ENCODE results near the gene CEL.
"Not testable (repeated sequence)": the region's sequence is repeated elsewhere in the genome, so short reads cannot be mapped to it uniquely, and the experiment has no call there.

Gene CEL

GRCh38 chr9:133065070-133065388 lies 3.2 kb downstream of the CEL start:
- no peak for FAIRE-seq

- no peak for FAIRE-seq
These were observed 4.6 kb downstream of the CEL start for GRCh38 chr9:133066181-133066983.

- FAIRE-seq: no peak
These were observed 5.2 kb downstream of the CEL start for GRCh38 chr9:133067006-133067405.

- FAIRE-seq: no peak
These were observed 6.0 kb downstream of the CEL start for GRCh38 chr9:133067813-133068212.

- FAIRE-seq: not testable (repeated sequence)
These were observed 6.7 kb downstream of the CEL start for GRCh38 chr9:133068431-133068830.

- not testable (repeated sequence) for FAIRE-seq
These were observed 8.8 kb downstream of the CEL start for GRCh38 chr9:133070500-133070961.

- FAIRE-seq: not testable (repeated sequence)
These were observed 9.2 kb downstream of the CEL start for GRCh38 chr9:133070985-133071384.

GRCh38 chr9:133071484-133072150 lies 9.8 kb downstream of the CEL start:
- no peak for FAIRE-seq

- not testable (repeated sequence) for FAIRE-seq
These were observed 10.4 kb downstream of the CEL start for GRCh38 chr9:133072210-133072609.

- FAIRE-seq: no peak
These were observed 11.6 kb downstream of the CEL start for GRCh38 chr9:133073086-133074014.

- FAIRE-seq: no peak
These were observed 12.4 kb downstream of the CEL start for GRCh38 chr9:133074111-133074651.

- FAIRE-seq: no peak
These were observed 14.3 kb downstream of the CEL start for GRCh38 chr9:133075925-133076630.

- FAIRE-seq: no peak
These were observed 14.9 kb downstream of the CEL start for GRCh38 chr9:133076691-133077090.

GRCh38 chr9:133078486-133078885 lies 16.7 kb downstream of the CEL start:
- no peak for FAIRE-seq

- no peak for FAIRE-seq
These were observed 18.4 kb downstream of the CEL start for GRCh38 chr9:133080161-133080560.

GRCh38 chr9:133080786-133081779 lies 19.3 kb downstream of the CEL start:
- not testable (repeated sequence) for FAIRE-seq

- not testable (repeated sequence) for FAIRE-seq
These were observed 20.3 kb downstream of the CEL start for GRCh38 chr9:133081957-133082644.

- FAIRE-seq: not testable (repeated sequence)
These were observed 21.9 kb downstream of the CEL start for GRCh38 chr9:133083688-133084087.

- not testable (repeated sequence) for FAIRE-seq
These were observed 24.6 kb downstream of the CEL start for GRCh38 chr9:133086212-133086860.

GRCh38 chr9:133086894-133087293 lies 25.1 kb downstream of the CEL start:
- FAIRE-seq: no peak

All from colon (tissue), 2 donors.